HG03439 (cell line): ENCODE results near the gene SLC2A13.
"Not testable (repeated sequence)": the region's sequence is repeated elsewhere in the genome, so short reads cannot be mapped to it uniquely, and the experiment has no call there.

Source experiments
- ATAC-seq: cut with Tn5 transposase; IDR thresholded peaks from one replicate; pipeline ENCODE4 v1.9.1; 2021; ENCODE audit warnings: mild to moderate bottlenecking, moderate library complexity; ENCODE audit not compliant: unreplicated experiment

SLC2A13 gene

GRCh38 chr12:40044396-40044795, 61.5 kb downstream of the SLC2A13 start:
- ATAC-seq: no peak

DNA sequence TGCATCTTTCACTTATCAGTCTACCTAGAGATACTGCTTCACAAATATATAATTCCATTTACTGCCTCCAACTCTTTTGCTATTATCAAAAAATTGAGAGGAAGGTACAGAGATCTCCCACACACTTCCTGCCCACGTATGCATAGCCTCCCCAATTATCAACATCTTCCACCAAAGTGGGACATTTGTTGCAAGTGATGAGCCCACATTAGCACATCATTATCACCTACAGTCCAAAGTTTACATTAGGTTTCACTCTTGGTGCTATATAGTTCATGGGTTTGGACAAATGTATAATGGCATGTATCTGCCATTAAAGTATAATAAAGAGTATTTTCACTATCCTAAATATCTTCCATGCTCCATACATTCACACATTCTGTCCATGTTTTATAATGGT, 66.3 kb downstream of the SLC2A13 start:
- ATAC-seq: no peak

DNA sequence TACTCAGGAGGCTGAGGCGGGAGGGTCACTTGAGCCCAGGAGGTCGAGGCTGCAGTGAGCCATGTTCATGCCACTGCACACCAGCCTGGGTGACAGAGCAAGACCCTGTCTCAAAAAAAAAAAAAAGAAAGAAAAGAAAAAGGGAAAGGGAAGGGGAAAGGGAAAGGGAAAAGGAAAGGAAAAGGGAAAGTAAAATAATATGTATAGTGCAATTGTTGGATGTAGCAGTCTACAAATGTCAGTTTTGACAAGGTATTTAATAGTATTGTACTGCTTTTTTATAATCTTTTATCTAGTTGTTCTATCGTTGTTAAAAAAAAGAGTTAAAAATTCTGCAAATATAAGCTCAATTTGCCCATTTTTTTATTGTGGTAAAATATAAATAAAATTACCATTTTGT, 67.3 kb downstream of the SLC2A13 start:
- no peak for ATAC-seq

- no peak for ATAC-seq
Measured at GRCh38 chr12:40034712-40035111, 71.2 kb downstream of the SLC2A13 start.

- ATAC-seq: no peak
Measured at GRCh38 chr12:40034156-40034555, 71.7 kb downstream of the SLC2A13 start.

DNA sequence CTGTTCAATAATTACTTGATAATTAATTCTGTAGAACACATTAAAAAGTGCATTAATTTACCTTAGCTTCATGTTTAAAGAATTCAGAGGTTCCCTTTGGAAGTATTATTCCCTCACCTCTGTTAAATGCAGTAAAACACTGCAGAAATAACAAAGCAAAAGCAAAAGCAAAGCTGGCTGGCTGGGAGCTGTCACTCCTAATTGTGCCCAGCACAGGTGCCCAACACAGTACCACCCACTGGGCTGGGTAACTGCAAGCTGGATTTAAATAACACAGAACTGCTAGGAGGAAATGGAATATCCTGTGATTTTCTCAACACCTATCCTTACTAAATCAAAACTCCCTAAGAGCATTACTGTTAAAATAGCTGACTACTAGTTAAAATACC, 72.6 kb downstream of the SLC2A13 start:
- no peak for ATAC-seq

GRCh38 chr12:40032433-40033241, 73.2 kb downstream of the SLC2A13 start:
- no peak for ATAC-seq

DNA sequence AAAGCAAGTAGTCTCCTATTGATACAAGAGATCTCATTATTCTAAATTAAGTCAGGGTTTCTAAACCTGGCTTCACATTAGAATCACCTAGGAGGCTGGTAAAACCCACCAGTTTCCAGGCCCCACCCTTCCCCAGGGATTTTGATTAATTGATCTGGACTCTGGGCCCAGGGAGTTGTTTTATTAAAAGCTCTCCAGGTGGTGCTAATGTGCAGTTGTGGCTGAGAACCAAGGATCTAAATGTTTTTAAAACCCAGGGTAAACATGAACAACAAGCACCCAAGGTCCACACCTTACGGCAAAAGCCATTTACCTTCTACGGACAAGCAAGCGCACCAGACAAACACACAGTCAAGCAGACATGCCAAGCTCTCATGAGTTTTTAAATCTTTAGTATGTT, 73.9 kb downstream of the SLC2A13 start:
- no peak for ATAC-seq

DNA sequence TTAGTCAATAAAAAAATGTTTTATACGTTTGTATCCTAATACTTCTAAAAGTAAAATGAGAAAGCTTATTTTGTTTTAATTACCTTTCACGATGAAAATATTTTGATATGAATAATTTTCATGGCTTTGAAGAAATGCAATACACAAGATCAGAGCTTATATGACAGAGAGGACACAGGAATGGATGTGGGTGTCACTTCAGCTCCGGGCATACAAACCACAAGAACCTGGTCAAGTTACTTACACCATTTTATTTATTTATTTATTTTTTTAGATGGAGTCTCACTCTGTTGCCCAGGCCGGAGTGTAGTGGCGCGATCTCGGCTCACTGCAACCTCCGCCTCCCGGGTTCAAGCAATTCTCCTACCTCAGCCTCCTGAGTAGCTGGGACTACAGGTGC, 74.9 kb downstream of the SLC2A13 start:
- not testable (repeated sequence) for ATAC-seq

DNA sequence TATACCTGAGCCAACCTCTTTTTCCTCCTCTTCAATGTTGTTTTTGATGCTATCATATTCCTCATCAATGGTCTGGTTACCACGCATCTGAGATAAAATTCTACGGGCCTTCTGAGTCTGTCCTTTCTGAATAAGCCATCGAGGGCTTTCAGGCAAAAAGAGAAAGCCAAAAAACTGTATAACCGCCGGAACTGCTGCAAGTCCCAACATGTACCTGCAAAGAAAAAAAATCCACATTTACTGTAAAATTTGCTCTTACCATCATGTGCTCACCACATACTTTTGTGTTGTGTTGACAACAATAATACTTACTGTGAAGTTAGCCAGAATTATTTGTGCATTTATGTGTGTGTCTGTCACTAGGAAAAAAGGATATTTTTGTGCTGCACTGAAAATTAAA, 77.6 kb downstream of the SLC2A13 start:
- no peak for ATAC-seq

DNA sequence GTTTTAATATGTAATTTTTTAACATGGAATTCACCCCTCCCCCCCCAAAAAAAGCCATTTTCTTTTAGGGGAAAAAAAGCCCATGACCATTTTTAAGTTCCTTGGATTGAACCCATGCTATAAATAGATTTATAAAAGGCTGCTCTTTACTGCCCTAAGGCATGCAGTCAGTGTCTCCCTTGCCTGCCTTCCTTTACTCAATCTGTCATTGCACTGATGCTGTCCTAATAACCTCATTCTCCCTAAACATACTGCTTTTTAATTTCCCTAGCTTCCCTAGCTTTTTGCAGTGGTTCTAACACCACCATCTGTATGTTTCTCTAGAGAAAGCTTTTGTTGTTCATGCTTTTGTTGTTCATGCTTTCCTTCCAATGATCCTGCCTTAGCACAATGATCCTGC, 83.0 kb downstream of the SLC2A13 start:
- no peak for ATAC-seq

- no peak for ATAC-seq
Measured at GRCh38 chr12:40020261-40020691, 85.6 kb downstream of the SLC2A13 start.

GRCh38 chr12:40017488-40017887, 88.4 kb downstream of the SLC2A13 start:
- ATAC-seq: no peak

DNA sequence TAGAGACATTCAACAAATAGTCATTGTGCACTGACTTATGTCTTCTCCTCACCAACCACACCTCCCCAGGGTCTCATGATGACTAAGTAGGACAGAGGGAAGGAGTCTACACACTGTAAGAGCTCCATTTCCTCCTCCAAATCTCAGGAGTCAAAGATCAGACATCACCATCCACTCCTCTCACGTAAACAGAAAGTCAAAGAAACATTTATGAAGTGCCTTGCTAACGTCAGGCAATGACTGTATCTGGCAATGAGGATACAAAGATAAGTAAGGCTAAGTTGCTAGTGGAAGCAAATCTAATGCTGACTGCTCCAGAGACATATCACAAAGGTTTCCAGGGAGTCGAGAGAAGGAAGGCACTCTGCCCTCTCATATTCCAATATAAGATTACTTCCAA, 88.9 kb downstream of the SLC2A13 start:
- no peak for ATAC-seq

GRCh38 chr12:40015881-40016280, 90.0 kb downstream of the SLC2A13 start:
- no peak for ATAC-seq

DNA sequence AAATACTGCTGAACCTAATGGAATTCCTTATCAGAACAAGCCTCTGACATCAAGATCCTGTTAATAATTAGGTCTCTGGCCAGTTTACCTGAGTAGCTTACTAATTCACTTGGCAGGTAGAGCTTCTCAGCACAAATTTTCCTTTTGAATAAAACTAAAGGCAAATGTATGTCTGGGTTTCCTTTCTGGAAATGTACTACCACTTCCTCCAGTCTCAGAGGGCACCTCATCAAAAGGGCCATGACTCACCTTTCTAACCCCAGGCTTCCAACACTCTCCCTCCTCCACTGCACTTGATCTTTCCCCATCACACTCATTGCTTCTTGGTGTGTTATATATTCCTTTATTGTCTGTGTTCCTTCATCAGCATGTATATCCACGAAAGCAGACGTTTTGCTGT, 90.5 kb downstream of the SLC2A13 start:
- ATAC-seq: no peak

GRCh38 chr12:40013847-40014246, 92.0 kb downstream of the SLC2A13 start:
- no peak for ATAC-seq

DNA sequence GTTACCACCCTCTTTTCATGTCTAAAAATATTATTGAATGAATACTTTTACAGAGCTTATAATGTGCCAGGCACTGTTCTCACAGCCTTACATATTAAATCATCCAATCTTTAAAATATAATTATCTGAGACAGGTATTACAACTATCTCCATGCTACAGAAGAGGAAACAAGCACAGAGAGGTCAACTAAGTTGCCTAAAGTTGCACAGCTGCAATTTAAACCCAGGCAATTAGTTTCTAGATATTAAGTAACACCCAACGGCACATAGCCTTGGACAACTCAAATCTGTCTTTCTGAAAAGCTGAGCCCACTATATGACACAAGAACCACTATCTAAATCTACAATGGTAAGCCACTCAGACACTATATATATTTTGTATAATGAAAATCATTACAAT, 92.6 kb downstream of the SLC2A13 start:
- no peak for ATAC-seq

- ATAC-seq: no peak
Measured at GRCh38 chr12:40012711-40013110, 93.2 kb downstream of the SLC2A13 start.

GRCh38 chr12:40011775-40012129, 94.1 kb downstream of the SLC2A13 start:
- ATAC-seq: no peak

DNA sequence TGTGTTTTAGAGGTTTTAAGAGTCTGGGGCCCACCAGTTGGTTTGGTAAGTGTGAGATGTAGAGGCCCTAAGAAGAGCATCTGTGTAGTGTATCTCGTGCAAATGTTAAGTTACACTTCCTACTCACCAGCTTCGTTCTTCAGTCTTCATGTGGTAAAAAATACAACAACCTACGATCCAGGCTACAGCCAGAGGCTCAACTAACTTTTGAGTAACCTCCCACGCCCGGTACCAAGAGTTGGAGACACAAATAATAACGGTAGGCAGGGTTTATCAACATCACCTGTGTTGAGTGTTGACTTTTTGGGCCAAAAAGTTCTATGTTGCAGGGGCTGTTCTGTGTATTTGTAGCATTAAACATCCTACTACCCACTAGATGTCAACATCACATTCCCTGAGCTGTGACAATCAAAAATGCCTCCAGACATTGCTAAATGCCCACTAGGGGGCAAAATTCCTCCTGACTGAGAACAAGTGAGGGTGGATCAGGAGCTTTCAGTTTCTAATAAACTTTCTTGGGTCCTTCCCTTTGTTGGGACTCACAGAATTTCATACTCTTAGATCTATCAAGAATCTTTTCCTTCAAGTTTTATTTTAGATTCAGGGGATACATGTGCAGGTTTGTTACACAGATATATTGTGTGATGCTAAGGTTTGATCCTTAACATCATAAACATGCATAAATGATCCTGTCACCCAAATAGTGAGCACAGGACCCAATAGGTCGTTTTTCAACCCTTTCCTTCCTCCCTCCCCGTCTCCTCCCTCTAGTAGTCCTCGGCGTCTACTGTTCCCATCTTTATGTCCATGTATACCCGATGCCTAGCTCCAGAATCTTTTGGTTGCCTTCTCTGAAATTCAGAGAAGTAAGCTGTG, 94.7 kb downstream of the SLC2A13 start:
- ATAC-seq: peak; percentile 90
